Measurements from ENCODE around the gene HEPACAM.

GRCh38 chr11:124934862-124935547 lies 842 bp downstream of the HEPACAM start:
- TF ChIP-seq CTCF (IDR thresholded peaks at IDR 0.05; ENCODE audit: borderline replicate concordance, extremely low read depth, low read length, poor library complexity, severe bottlenecking) = no peak
- no peak for TF ChIP-seq EZH2 (IDR thresholded peaks at IDR 0.05; ENCODE audit: borderline replicate concordance, low read depth, low read length, severe bottlenecking)

Data from DND-41 (cell line).